Common myeloid progenitor, CD34-positive (primary cell): ENCODE data around the gene EGFL8.

Source experiments
- CTCF ChIA-PET: fragments of 350-600 bp; sonication (Branson Sonifier 250); formaldehyde crosslinking; loops from one replicate; lab custom pipeline; 2021; ENCODE audit warnings: antibody characterized with exemption; lab: Charles Lee
- POLR2A ChIA-PET: fragments of 350-600 bp; sonication (Branson Sonifier 250); formaldehyde crosslinking; loops from one replicate; lab custom pipeline; 2021; ENCODE audit warnings: antibody characterized with exemption; lab: Charles Lee
- DNase-seq, 3 donors: peaks; one replicate each; pipeline versions ENCODE4 v3.0.0 to v3.0.0-alpha.2; 2013
- H3K27ac ChIP-seq, 2 experiments: 1 replicate in 1 of 2; 2 replicates in 1 of 2; pipeline ENCODE4 v1.7.0; 2013; ENCODE audit warnings: inconsistent platforms in 2 of 2, low read length in 2 of 2, mild to moderate bottlenecking in 2 of 2, low read depth in 1 of 2, moderate library complexity in 1 of 2; ENCODE audit not compliant: severe bottlenecking in 2 of 2, insufficient read depth in 1 of 2, poor library complexity in 1 of 2
- H3K27me3 ChIP-seq, 5 experiments: replicated peaks in 2 of 5; 1 replicate in 3 of 5; 2 replicates in 2 of 5; pipeline versions ENCODE4 v1.6.1 to v1.7.0; 2013; ENCODE audit warnings: low read length in 4 of 5, mild to moderate bottlenecking in 2 of 5, moderate library complexity in 2 of 5, inconsistent platforms in 1 of 5; ENCODE audit not compliant: insufficient read depth in 5 of 5, control insufficient read depth in 4 of 5
- H3K36me3 ChIP-seq, 4 experiments: 1 replicate in 2 of 4; 2 replicates in 2 of 4; pipeline versions ENCODE4 v1.6.1 to v1.7.0; 2013; ENCODE audit warnings: low read length in 3 of 4, control low read depth in 1 of 4, mild to moderate bottlenecking in 1 of 4; ENCODE audit not compliant: control insufficient read depth in 4 of 4, insufficient read depth in 4 of 4
- H3K4me1 ChIP-seq, 4 experiments: 1 replicate in 3 of 4; 2 replicates in 1 of 4; pipeline versions ENCODE4 v1.6.1 to v1.7.1; 2013; ENCODE audit warnings: low read length in 3 of 4, mild to moderate bottlenecking in 3 of 4, control low read depth in 1 of 4, inconsistent platforms in 1 of 4, moderate library complexity in 1 of 4; ENCODE audit not compliant: control insufficient read depth in 4 of 4, insufficient read depth in 4 of 4; ENCODE audit errors: control extremely low read depth in 1 of 4
- H3K4me3 ChIP-seq, 7 experiments: 1 replicate in 4 of 7; 2 replicates in 3 of 7; pipeline versions ENCODE4 v1.5.1 to v1.7.0; 2013; ENCODE audit warnings: mild to moderate bottlenecking in 7 of 7, low read length in 6 of 7, moderate library complexity in 6 of 7, inconsistent platforms in 2 of 7, low read depth in 2 of 7, control low read depth in 1 of 7; ENCODE audit not compliant: insufficient read depth in 4 of 7, control insufficient read depth in 1 of 7; ENCODE audit errors: extremely low read depth in 1 of 7
- H3K9me3 ChIP-seq, 5 experiments: 1 replicate in 4 of 5; 2 replicates in 1 of 5; pipeline versions ENCODE4 v1.6.1 to v1.7.1; 2013; ENCODE audit warnings: low read length in 4 of 5, mild to moderate bottlenecking in 2 of 5, inconsistent platforms in 1 of 5, low read depth in 1 of 5, moderate library complexity in 1 of 5; ENCODE audit not compliant: control insufficient read depth in 4 of 5, insufficient read depth in 2 of 5; ENCODE audit errors: control extremely low read depth in 1 of 5
- WGBS: methylation state at CpG from one replicate; pipeline ENCODE4 v1.1.5; 2013; ENCODE audit not compliant: insufficient coverage; 5-methylcytosine and 5-hydroxymethylcytosine counted together

The EGFL8 gene

GRCh38 chr6:32129297-32130088 lies 34.9 kb upstream of the EGFL8 start:
- Histone ChIP-seq H3K36me3 (peaks cover 0 to 20% (median 12%) of the 10 kb centered on the region in 4 experiments), H3K9me3 (no peaks in the 10 kb centered on the region), H3K4me3 (peak overlapping the region; percentile 40 to 94 (median 80)), H3K4me1 (peaks cover 1 to 30% (median 26%) of the 10 kb centered on the region in 4 experiments), H3K27me3 (peaks cover 0 to 5% (median 0%) of the 10 kb centered on the region in 5 experiments), H3K27ac (peak overlapping the region; percentile 46 to 96)
- DNase-seq, result no peak
- ChIA-PET CTCF (interaction anchor here (0.6 to 5.0 kb wide), 10 partner anchors 12 to 843 kb away, joined by 3 to 31 read pairs (median 6); partner anchors contain the start of gene PRRT1), POLR2A (interaction anchor here (0.8 kb wide), 1 partner anchor 30 kb away, joined by 3 read pairs; no protein-coding TSS in a partner anchor)
- 50% methylated on average over 21 of the region's 22 CpGs for WGBS

- peaks cover 0 to 5% (median 0%) of the 10 kb centered on the region in 5 experiments for H3K27me3 ChIP-seq
- peak; percentile 49 to 77 (median 59) for DNase-seq
- no peak overlapping the region for H3K4me3 ChIP-seq
- H3K36me3 ChIP-seq, result peaks cover 0 to 5% (median under 1%) of the 10 kb centered on the region in 4 experiments
- peaks cover 1 to 30% (median 26%) of the 10 kb centered on the region in 4 experiments for H3K4me1 ChIP-seq
- H3K27ac ChIP-seq, result no peak overlapping the region
- no peaks in the 10 kb centered on the region for H3K9me3 ChIP-seq
- ChIA-PET POLR2A (no interaction called here), CTCF (interaction anchor here (1.7 to 5.0 kb wide), 3 partner anchors 14 to 38 kb away, joined by 4 to 31 read pairs (median 8); no protein-coding TSS in a partner anchor)
- WGBS, result 81% methylated on average over 2 of the region's 14 CpGs
Observed at GRCh38 chr6:32131439-32131948, 32.9 kb upstream of the EGFL8 start.

GRCh38 chr6:32132110-32132509 lies 32.3 kb upstream of the EGFL8 start:
- ChIA-PET CTCF (interaction anchor here (2.1 kb wide), 1 partner anchor 13 kb away, joined by 8 read pairs; no protein-coding TSS in a partner anchor), POLR2A (no interaction called here)
- no peaks in the 10 kb centered on the region for H3K9me3 ChIP-seq

GRCh38 chr6:32133786-32134185 lies 30.6 kb upstream of the EGFL8 start:
- Histone ChIP-seq H3K4me3 (no peak overlapping the region), H3K9me3 (no peaks in the 10 kb centered on the region), H3K36me3 (no peaks in the 10 kb centered on the region), H3K27ac (no peak overlapping the region), H3K4me1 (peaks cover 0 to 14% (median 11%) of the 10 kb centered on the region in 4 experiments), H3K27me3 (peaks cover 0 to 5% (median 0%) of the 10 kb centered on the region in 5 experiments)
- no CpG with 5 or more reads among the region's 4 CpGs for WGBS
- ChIA-PET CTCF (interaction anchor here (1.5 kb wide), 1 partner anchor 15 kb away, joined by 3 read pairs; no protein-coding TSS in a partner anchor), POLR2A (no interaction called here)
- no peak for DNase-seq

More at GRCh38 chr6:32132110-32132509, 32.3 kb upstream of the EGFL8 start:
- H3K36me3 ChIP-seq, result no peaks in the 10 kb centered on the region
- H3K4me1 ChIP-seq, result peaks cover 0 to 24% (median 21%) of the 10 kb centered on the region in 4 experiments
- peaks cover 0 to 5% (median 0%) of the 10 kb centered on the region in 5 experiments for H3K27me3 ChIP-seq
- H3K27ac ChIP-seq, result no peak overlapping the region
- H3K4me3 ChIP-seq, result no peak overlapping the region
- DNase-seq, result no peak

GRCh38 chr6:32137454-32137853 lies 26.9 kb upstream of the EGFL8 start:
- Histone ChIP-seq H3K36me3 (no peaks in the 10 kb centered on the region), H3K27me3 (peaks cover 0 to 5% (median 0%) of the 10 kb centered on the region in 5 experiments), H3K9me3 (no peaks in the 10 kb centered on the region), H3K4me1 (no peaks in the 10 kb centered on the region), H3K27ac (no peak overlapping the region), H3K4me3 (no peak overlapping the region)
- POLR2A ChIA-PET, result no interaction called here
- no peak for DNase-seq
- CTCF ChIA-PET, result interaction anchor here (0.9 to 1.0 kb wide), 2 partner anchors 12 to 20 kb away, joined by 3 to 4 read pairs; no protein-coding TSS in a partner anchor

GRCh38 chr6:32139590-32139989 lies 24.8 kb upstream of the EGFL8 start:
- WGBS, result 87% methylated on average over 3 of the region's 5 CpGs
- ChIA-PET POLR2A (no interaction called here), CTCF (no interaction called here)

More at GRCh38 chr6:32139590-32139989, 24.8 kb upstream of the EGFL8 start:
- no peak for DNase-seq
- H3K9me3 ChIP-seq, result no peaks in the 10 kb centered on the region
- no peak overlapping the region for H3K4me3 ChIP-seq
- no peaks in the 10 kb centered on the region for H3K36me3 ChIP-seq
- no peaks in the 10 kb centered on the region for H3K27me3 ChIP-seq
- no peak overlapping the region for H3K27ac ChIP-seq
- H3K4me1 ChIP-seq, result no peaks in the 10 kb centered on the region
